AG04450 (cell line): ENCODE measurements around the gene FNDC5. TPM values are rescaled to one million over a fixed set of nuclear protein-coding genes. Genes with fewer than 3 reads are reported as not detected.

Experiments
- CTCF ChIA-PET: fragments of 300-600, 350-600 bp; formaldehyde crosslinking; extraction: SDS; loops from one replicate; lab custom pipeline; 2022; ENCODE audit warnings: antibody characterized with exemption, inconsistent platforms; lab: Charles Lee
- POLR2A ChIA-PET: fragments of 350-600 bp; formaldehyde crosslinking; extraction: SDS; loops from one replicate; lab custom pipeline; 2021; ENCODE audit warnings: antibody characterized with exemption, inconsistent platforms; lab: Yijun Ruan, JAX
- DNase-seq: peaks from one replicate; pipeline ENCODE4 v3.0.0-alpha.2; 2011; ENCODE audit warnings: low read depth, low spot score
- H3K27ac ChIP-seq: one replicate; pipeline ENCODE4 v1.5.1; 2012; ENCODE audit warnings: low read depth, low read length, control low read depth
- H3K27me3 ChIP-seq: one replicate; pipeline ENCODE4 v1.6.0; 2012; ENCODE audit warnings: low read length; ENCODE audit not compliant: control insufficient read depth, insufficient read depth
- H3K4me3 ChIP-seq: 2 replicates; pipeline ENCODE4 v1.5.1; 2011; ENCODE audit warnings: mild to moderate bottlenecking, low read depth, low read length, control low read depth
- H3K9me3 ChIP-seq: 2 replicates; pipeline ENCODE4 v1.5.1; 2012; ENCODE audit warnings: low read length; ENCODE audit not compliant: control insufficient read depth, insufficient read depth
- polyA plus RNA-seq: library from polyadenylated mRNA; depleted of rRNA; stranded (reverse); fragments of >200 nt; gene quantifications from 2 replicates; pipeline ENCODE4 v1.2.3, GENCODE V29; 2011
- TF ChIP-seq, protein P1 (sequence below): IDR thresholded peaks from 2 replicates; pipeline ENCODE4 v1.5.1; 2011; ENCODE audit warnings: low read depth, low read length, control low read depth, inconsistent platforms

Gene FNDC5
- polyA plus RNA-seq, 1 experiment: 1.5 TPM

DNA sequence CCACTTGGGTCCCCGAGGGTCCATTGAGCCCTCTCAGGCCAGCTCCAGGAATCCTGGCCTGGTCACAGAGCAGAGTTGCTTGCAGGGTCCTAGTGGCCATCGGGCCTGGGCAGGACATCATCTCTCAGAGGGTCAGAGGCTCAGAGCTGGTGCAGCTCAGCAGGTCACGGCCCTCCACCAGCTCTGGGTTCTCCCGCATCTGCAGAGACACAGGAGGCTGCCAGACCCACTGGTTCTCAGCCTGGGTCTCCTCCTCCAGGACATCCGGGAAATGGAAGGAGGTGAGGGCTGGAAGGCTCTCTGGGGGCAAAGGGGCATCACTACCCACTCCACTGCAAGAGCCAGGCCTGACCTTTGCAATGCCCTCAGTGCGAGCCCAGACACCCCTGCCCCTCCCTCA lies 24.0 kb upstream of the FNDC5 start:
- Histone ChIP-seq H3K9me3 (no peaks in the 10 kb centered on the region; the same call in 1 of the 2 replicates), H3K4me3 (no peak overlapping the region), H3K27ac (no peak overlapping the region), H3K27me3 (peaks cover 23% of the 10 kb centered on the region)
- ChIA-PET CTCF (interaction anchor here (1.0 to 5.2 kb wide), 4 partner anchors 9 to 192 kb away, joined by 3 to 31 read pairs (median 4); partner anchors contain the start of gene HPCA), POLR2A (no interaction called here)
- DNase-seq: no peak
- TF ChIP-seq, protein P1, sequence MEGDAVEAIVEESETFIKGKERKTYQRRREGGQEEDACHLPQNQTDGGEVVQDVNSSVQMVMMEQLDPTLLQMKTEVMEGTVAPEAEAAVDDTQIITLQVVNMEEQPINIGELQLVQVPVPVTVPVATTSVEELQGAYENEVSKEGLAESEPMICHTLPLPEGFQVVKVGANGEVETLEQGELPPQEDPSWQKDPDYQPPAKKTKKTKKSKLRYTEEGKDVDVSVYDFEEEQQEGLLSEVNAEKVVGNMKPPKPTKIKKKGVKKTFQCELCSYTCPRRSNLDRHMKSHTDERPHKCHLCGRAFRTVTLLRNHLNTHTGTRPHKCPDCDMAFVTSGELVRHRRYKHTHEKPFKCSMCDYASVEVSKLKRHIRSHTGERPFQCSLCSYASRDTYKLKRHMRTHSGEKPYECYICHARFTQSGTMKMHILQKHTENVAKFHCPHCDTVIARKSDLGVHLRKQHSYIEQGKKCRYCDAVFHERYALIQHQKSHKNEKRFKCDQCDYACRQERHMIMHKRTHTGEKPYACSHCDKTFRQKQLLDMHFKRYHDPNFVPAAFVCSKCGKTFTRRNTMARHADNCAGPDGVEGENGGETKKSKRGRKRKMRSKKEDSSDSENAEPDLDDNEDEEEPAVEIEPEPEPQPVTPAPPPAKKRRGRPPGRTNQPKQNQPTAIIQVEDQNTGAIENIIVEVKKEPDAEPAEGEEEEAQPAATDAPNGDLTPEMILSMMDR: no peak

DNA sequence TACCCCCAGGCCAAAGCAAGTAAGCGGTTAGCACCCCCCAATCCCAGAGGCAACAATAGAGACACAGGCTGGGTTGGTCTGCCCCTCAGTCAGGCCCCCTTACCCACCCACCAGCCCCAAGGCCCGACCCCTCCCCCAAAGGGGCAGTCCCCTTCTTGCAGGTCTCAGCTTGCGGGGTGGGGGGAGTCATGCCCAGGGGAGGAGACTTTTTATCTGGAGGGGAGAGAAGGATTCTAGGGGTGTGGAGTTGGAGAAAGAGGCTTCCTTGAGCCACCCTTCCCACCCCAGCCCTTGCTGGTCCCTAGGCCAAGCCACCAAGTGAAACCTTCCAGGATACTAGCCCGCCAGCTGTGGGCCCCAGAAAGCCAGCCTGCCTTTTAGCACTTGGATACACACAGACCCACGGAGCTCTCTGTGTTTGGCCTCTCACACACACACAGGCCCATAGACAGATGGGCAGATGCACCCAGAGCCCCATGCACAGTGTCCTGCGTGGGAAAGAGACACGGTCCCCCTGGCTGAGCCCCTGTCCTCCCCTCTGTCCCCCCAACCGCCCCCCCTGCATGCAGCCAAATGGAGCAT lies 23.4 kb upstream of the FNDC5 start:
- H3K27me3 ChIP-seq: peaks cover 28% of the 10 kb centered on the region
- DNase-seq: no peak
- no peak overlapping the region for H3K27ac ChIP-seq
- H3K9me3 ChIP-seq: no peaks in the 10 kb centered on the region; the same call in 1 of the 2 replicates
- CTCF ChIA-PET: interaction anchor here (1.1 to 5.2 kb wide), 5 partner anchors 11 to 46 kb away, joined by 3 to 31 read pairs (median 5); no protein-coding TSS in a partner anchor
- TF ChIP-seq, protein P1: no peak
- peak overlapping the region; percentile 54; the same call in 1 of the 2 replicates for H3K4me3 ChIP-seq
- POLR2A ChIA-PET: interaction anchor here (0.5 kb wide), 1 partner anchor 250 kb away, joined by 6 read pairs; no protein-coding TSS in a partner anchor

DNA sequence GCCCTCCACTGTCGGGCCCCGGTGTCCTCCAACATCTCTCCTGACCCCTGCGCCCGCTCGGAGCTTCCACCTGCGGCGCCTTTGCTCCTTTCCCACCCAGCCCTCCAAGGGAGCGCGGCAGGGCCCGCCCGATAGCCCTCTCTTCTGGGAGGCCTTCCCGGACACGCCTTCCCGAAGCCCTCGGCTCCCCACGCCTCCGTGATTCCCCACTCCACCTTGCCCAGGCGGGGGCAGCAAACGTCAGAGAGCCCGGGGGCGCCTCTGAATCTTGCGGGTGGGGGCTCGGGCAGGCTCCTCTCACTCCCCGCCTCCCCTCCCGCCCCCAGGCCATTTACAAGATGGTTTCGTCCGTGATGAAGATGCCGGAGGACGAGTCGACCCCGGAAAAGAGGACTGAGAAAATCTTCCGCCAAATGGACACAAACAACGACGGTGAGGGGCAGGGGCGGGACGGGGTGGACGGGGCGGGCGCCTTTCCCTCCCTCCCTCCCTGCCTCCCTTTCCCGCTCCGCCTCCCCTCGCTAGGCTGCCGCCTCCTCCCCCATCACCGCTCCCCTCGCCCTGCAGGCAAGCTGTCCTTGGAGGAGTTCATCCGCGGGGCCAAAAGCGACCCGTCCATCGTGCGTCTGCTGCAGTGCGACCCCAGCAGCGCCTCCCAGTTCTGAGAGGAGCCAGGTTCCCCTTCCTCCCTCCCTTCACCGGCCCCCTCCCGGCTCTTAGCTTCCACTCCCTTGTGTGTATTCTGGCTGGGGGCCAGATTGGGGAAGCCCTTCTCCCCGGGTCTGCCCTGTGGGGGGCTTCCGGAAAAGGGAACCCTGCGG lies 22.7 kb upstream of the FNDC5 start:
- Histone ChIP-seq H3K27me3 (peaks cover 33% of the 10 kb centered on the region), H3K9me3 (no peaks in the 10 kb centered on the region; the same call in 1 of the 2 replicates), H3K4me3 (peak overlapping the region; percentile 54), H3K27ac (no peak overlapping the region)
- DNase-seq: no peak
- TF ChIP-seq, protein P1: peak; percentile 13; the same call in 1 of the 2 replicates
- POLR2A ChIA-PET: interaction anchor here (0.5 kb wide), 1 partner anchor 251 kb away, joined by 6 read pairs; no protein-coding TSS in a partner anchor
- CTCF ChIA-PET: interaction anchor here (0.6 to 5.2 kb wide), 17 partner anchors 11 to 482 kb away, joined by 3 to 31 read pairs (median 4); no protein-coding TSS in a partner anchor

DNA sequence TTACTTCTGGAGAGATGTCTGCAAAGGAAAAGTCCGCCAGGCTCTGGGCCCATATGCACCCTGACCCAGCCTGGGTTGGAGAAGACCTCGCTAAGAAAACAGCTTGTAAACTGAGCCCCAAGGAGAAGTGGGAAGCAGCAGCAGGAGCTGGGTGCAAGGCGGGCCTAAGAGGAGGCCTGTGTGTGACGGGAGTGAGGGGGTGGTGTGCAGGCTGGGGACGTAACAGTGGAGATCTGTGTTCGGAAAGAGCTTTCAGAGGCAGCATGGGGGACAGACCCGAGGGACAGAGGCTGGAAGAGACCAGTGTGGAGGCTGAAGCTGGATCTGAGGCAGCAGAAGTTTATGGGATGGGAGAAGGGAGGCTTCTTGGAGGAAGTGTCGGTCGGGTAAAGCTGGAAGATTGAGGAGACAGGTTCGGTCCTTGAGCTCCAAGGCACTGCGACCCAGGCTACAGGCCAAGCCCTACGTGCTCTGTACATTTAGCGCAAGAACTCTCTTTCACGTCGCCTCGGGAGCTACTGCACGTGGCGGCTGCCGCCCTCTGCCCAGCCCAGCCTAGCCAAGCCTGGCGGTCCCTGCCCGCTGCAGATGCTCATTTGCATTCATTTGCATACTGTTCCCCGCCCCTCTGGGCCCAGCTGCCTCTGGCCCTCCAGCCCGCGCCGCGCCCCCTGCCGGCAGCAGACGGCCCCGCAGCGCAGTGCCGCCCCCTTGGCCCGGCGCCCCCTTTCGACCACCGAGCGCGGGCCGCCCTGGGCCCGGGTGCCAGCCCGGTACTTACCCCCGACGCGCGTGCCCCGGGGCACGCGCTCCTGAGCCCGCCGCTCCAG lies 21.9 kb upstream of the FNDC5 start:
- TF ChIP-seq, protein P1: peak; percentile 23; the same call in 1 of the 2 replicates
- Histone ChIP-seq H3K27me3 (peaks cover 37% of the 10 kb centered on the region), H3K27ac (no peak overlapping the region), H3K4me3 (peak overlapping the region; percentile 54), H3K9me3 (no peaks in the 10 kb centered on the region; the same call in 1 of the 2 replicates)
- ChIA-PET CTCF (interaction anchor here (0.6 to 5.2 kb wide), 21 partner anchors 12 to 481 kb away, joined by 3 to 31 read pairs (median 4); no protein-coding TSS in a partner anchor), POLR2A (no interaction called here)
- no peak for DNase-seq
